Stimulated activated CD4-positive, alpha-beta T cell treated with anti-CD3 and anti-CD28 coated beads, Interleukin-1b, Interleukin-23, amount 100 ng/mL, for 24 hours (primary cell): ENCODE measurements around the gene CHRM2.

Source experiments
- DNase-seq, 4 experiments: peaks; one replicate each; pipeline ENCODE4 v3.0.0-alpha.2; 2020; ENCODE audit warnings: low read depth in 4 of 4, low spot score in 1 of 4

The CHRM2 gene

DNA sequence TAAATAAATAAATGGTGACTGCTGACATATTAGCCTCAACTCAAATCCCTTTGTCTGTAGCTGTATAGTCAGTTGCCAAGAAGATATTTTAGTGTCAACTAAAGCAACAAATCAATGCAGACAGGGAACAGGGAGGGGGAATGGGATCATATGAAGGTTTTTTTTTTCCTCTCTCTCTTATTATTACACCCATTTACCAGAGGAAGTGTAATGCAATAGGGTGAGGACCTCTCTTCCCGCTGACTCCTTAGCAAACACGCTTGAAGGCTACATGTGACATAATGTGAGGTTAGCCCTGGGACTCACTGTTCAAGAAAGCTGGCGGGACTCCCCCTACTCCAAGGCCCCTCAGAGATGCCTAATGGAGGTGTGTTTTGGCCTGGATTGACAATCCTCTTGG, 88.2 kb downstream of the CHRM2 start:
- no peak for DNase-seq

- DNase-seq, result no peak
Measured at GRCh38 chr7:136957391-136957790, 88.9 kb downstream of the CHRM2 start.

DNA sequence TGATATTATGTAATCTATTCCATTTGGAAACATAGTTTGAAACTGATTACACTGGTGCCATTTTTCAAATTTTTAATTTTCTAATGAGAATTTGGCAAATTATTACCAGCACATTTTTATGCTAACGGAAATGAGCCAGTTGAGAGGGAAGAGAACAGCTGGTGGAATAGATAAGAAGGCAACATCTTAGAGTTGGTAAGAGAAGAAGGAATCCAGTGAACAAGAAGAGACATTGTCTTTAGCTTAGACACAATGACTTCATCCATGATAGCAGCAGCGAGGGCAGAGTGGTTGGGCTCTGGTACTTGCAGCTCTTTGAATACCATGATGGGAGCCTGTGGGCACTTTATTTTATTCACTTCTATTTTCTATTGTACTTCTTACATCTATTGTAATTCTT, 89.6 kb downstream of the CHRM2 start:
- DNase-seq, result no peak

DNA sequence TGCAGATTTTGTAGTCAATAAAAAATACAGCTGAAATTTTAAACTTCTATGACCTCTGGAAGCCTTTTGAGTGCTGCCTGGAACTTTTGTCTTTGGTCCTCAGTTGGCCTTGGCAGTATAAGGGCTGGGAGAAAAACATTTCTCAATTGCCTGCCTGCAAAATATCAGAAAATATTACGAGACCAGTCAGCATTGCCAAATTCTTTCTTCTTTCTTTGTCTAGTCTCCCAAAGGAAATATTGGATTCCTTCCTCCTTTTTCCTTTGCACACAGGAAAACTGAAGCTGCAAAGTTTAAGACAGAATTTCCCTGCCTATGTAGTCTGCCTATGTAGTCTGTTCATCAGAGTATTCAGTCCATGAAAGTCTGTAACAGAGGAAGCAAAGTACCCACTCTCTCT, 95.9 kb downstream of the CHRM2 start:
- no peak for DNase-seq

DNA sequence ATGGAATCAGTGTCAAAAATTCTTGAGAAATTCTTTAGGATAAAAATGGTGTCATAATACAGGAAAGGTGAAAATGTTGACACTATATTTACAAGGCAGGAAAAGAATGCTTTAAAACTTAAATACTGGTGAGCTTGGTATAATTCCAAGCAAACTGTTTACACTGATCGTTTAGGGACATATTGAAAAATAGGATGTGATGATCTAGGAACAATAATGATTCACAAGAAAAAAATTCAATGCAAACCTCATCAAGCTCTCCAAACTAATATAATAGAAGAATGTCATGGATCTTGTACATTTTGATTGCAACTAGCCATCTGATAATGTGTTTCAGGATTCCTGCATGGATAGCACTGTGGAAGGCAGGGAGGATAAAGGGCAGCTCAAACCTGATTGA, 98.4 kb downstream of the CHRM2 start:
- DNase-seq, result no peak

- no peak for DNase-seq
Measured at GRCh38 chr7:136969761-136970160, 101.3 kb downstream of the CHRM2 start.

GRCh38 chr7:136971776-136972175, 103.3 kb downstream of the CHRM2 start:
- DNase-seq, result no peak

GRCh38 chr7:136976504-136977251, 108.2 kb downstream of the CHRM2 start:
- no peak for DNase-seq

GRCh38 chr7:136993377-136993776, 124.9 kb downstream of the CHRM2 start:
- DNase-seq, result no peak

DNA sequence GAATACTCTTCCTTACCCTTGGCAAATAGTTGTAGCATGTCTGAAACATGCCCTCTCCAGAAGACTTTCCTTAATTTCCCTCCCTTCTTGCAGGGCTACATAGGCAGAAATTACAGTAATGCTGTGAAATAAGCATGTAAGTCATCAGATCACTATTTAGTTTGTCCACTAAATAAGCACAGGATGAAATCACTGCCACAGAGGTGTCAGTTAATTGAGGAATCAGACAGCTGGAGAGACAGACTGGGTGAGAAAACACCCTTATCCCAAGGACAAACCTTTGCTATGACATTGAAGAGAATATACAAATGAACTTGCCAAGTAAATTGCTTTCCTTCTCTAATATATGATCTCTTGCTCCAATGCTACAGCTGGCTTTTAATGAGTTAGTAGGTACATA, 129.3 kb downstream of the CHRM2 start:
- DNase-seq, result no peak

GRCh38 chr7:136998495-136998894, 130.0 kb downstream of the CHRM2 start:
- DNase-seq, result no peak

- no peak for DNase-seq
Measured at GRCh38 chr7:137000621-137001020, 132.2 kb downstream of the CHRM2 start.

- no peak for DNase-seq
Measured at GRCh38 chr7:137001041-137001440, 132.6 kb downstream of the CHRM2 start.

GRCh38 chr7:137001478-137001877, 133.0 kb downstream of the CHRM2 start:
- no peak for DNase-seq

GRCh38 chr7:137003086-137003485, 134.6 kb downstream of the CHRM2 start:
- DNase-seq, result no peak

- DNase-seq, result no peak
Measured at GRCh38 chr7:137003566-137003965, 135.1 kb downstream of the CHRM2 start.

- no peak for DNase-seq
Measured at GRCh38 chr7:137005873-137006272, 137.4 kb downstream of the CHRM2 start.

GRCh38 chr7:137006293-137006692, 137.8 kb downstream of the CHRM2 start:
- no peak for DNase-seq

GRCh38 chr7:137007001-137007694, 138.7 kb downstream of the CHRM2 start:
- DNase-seq, result no peak

DNA sequence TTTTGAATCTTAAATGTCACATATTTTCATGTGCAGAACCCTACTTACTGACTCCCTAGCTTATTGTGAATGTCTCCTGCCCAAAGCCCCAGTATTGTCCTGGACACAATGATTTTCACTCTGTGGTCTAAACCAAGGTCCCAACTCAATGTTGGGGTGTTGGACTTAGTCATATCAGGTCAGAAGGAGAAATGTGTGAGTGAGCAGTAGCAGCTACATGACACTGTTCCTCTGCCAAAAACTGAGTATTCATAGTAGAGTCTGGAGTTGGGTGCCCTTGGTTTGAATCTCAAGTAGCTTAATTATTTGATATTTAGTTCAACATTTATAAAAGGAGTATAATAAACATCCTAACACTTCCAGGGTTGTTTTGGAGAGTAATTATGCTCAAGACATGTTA, 141.0 kb downstream of the CHRM2 start:
- DNase-seq, result no peak

- no peak for DNase-seq
Measured at GRCh38 chr7:137015015-137015414, 146.6 kb downstream of the CHRM2 start.

GRCh38 chr7:137017221-137017620, 148.8 kb downstream of the CHRM2 start:
- no peak for DNase-seq

- DNase-seq, result no peak
Measured at GRCh38 chr7:137018468-137018867, 150.0 kb downstream of the CHRM2 start.
